IMR-90 (cell line): Measurements from ENCODE around the gene RAB43. TPM values are rescaled to one million over a fixed set of nuclear protein-coding genes. Genes with fewer than 3 reads are reported as not detected.

Experiments
- ATAC-seq: fragments of 200-7000 bp; cut with Tn5 transposase; 2 replicates; pipeline ENCODE4 v1.9.1; 2020; ENCODE audit warnings: low read depth, mild to moderate bottlenecking, moderate library complexity
- BruUV-seq: library from RNA; stranded (reverse); fragments of 400-500 nt; replicated peaks from 2 replicates; lab custom pipeline; 2021; lab: Mats Ljungman, UMichigan
- CTCF ChIA-PET: fragments of 300-600 bp; formaldehyde crosslinking; extraction: SDS; loops from one replicate; lab custom pipeline; 2021; ENCODE audit warnings: antibody characterized with exemption; lab: Yijun Ruan, JAX
- POLR2A ChIA-PET: fragments of 300-600 bp; sonication (Branson Sonifier 250); formaldehyde crosslinking; loops from one replicate; lab custom pipeline; 2022; ENCODE audit warnings: antibody characterized with exemption; ENCODE audit not compliant: unreplicated experiment; lab: Charles Lee
- DNase-seq: peaks from one replicate; pipeline ENCODE4 v3.0.0; 2013
- H2AFZ ChIP-seq: replicated peaks from 2 replicates; pipeline ENCODE3; 2013; ENCODE audit warnings: low read length, mild to moderate bottlenecking; ENCODE audit not compliant: poor library complexity
- H2AK5ac ChIP-seq: 2 replicates; pipeline ENCODE4 v1.6.1; 2013; ENCODE audit warnings: low read depth, low read length, inconsistent platforms
- H2AK9ac ChIP-seq: replicated peaks from 2 replicates; pipeline ENCODE3; 2013; ENCODE audit warnings: mild to moderate bottlenecking, low read depth, low read length, moderate library complexity; ENCODE audit not compliant: poor library complexity
- H2BK120ac ChIP-seq: 2 replicates; pipeline ENCODE4 v1.6.1; 2013; ENCODE audit warnings: low read depth, low read length, inconsistent platforms
- H2BK15ac ChIP-seq: 3 replicates; pipeline ENCODE4 v1.6.1; 2013; ENCODE audit warnings: low read depth, low read length, inconsistent platforms
- H2BK20ac ChIP-seq: 2 replicates; pipeline ENCODE4 v1.6.1; 2013; ENCODE audit warnings: low read depth, mild to moderate bottlenecking, inconsistent platforms, low read length, moderate library complexity
- H2BK5ac ChIP-seq: 2 replicates; pipeline ENCODE4 v1.6.1; 2013; ENCODE audit warnings: mild to moderate bottlenecking, low read depth, low read length, inconsistent platforms; ENCODE audit not compliant: poor library complexity, severe bottlenecking
- H3K14ac ChIP-seq: replicated peaks from 2 replicates; pipeline ENCODE4 v1.6.1; 2013; ENCODE audit warnings: low read depth, low read length, inconsistent platforms
- H3K18ac ChIP-seq: 2 replicates; pipeline ENCODE4 v1.6.1; 2013; ENCODE audit warnings: low read depth, low read length, control low read depth
- H3K23ac ChIP-seq: 2 replicates; pipeline ENCODE4 v1.6.1; 2013; ENCODE audit warnings: low read depth, low read length, inconsistent platforms
- H3K27ac ChIP-seq: 2 replicates; pipeline ENCODE4 v1.5.1; 2013; ENCODE audit warnings: mild to moderate bottlenecking, control low read depth, low read length; ENCODE audit not compliant: insufficient read depth
- H3K27me3 ChIP-seq: 2 replicates; pipeline ENCODE4 v1.6.1; 2013; ENCODE audit warnings: low read length; ENCODE audit not compliant: control insufficient read depth, insufficient read depth
- H3K36me3 ChIP-seq: 2 replicates; pipeline ENCODE4 v1.6.1; 2013; ENCODE audit warnings: low read length, mixed read lengths; ENCODE audit not compliant: control insufficient read depth, insufficient read depth
- H3K4ac ChIP-seq: 2 replicates; pipeline ENCODE4 v1.6.1; 2013; ENCODE audit warnings: low read depth, low read length, inconsistent platforms
- H3K4me1 ChIP-seq: 2 replicates; pipeline ENCODE4 v1.6.1; 2013; ENCODE audit warnings: low read length, mixed read lengths; ENCODE audit not compliant: control insufficient read depth, insufficient read depth
- H3K4me2 ChIP-seq: 2 replicates; pipeline ENCODE4 v1.6.1; 2013; ENCODE audit warnings: low read depth, mild to moderate bottlenecking, control low read depth, low read length, moderate library complexity
- H3K4me3 ChIP-seq: 2 replicates; pipeline ENCODE4 v1.5.1; 2013; ENCODE audit warnings: low read depth, mild to moderate bottlenecking, control low read depth, low read length, moderate library complexity; ENCODE audit not compliant: insufficient read depth
- H3K56ac ChIP-seq: 2 replicates; pipeline ENCODE4 v1.6.1; 2013; ENCODE audit warnings: low read length, inconsistent platforms; ENCODE audit not compliant: insufficient read depth; ENCODE audit errors: extremely low read depth
- H3K79me1 ChIP-seq, 2 experiments: 2 replicates each; pipeline ENCODE4 v1.6.1; 2013; ENCODE audit warnings: low read length in 2 of 2, inconsistent platforms in 1 of 2, low read depth in 1 of 2
- H3K9ac ChIP-seq: 2 replicates; pipeline ENCODE4 v1.6.1; 2013; ENCODE audit warnings: low read depth, low read length, control low read depth
- H3K9me1 ChIP-seq: 2 replicates; pipeline ENCODE4 v1.6.1; 2013; ENCODE audit warnings: low read length, inconsistent platforms; ENCODE audit not compliant: insufficient read depth
- H3K9me3 ChIP-seq: 2 replicates; pipeline ENCODE4 v1.6.1; 2013; ENCODE audit warnings: low read length; ENCODE audit not compliant: control insufficient read depth, insufficient read depth
- H4K20me1 ChIP-seq: 2 replicates; pipeline ENCODE4 v1.6.1; 2013; ENCODE audit warnings: low read length, inconsistent platforms; ENCODE audit not compliant: insufficient read depth
- H4K5ac ChIP-seq: 2 replicates; pipeline ENCODE4 v1.6.1; 2013; ENCODE audit warnings: mild to moderate bottlenecking, low read depth, low read length, control low read depth
- H4K8ac ChIP-seq, 2 experiments: 2 replicates each; pipeline ENCODE4 v1.6.1; 2013; ENCODE audit warnings: low read depth in 2 of 2, low read length in 2 of 2, control low read depth in 1 of 2, inconsistent platforms in 1 of 2
- H4K91ac ChIP-seq: 2 replicates; pipeline ENCODE4 v1.6.1; 2013; ENCODE audit warnings: low read depth, low read length, inconsistent platforms; ENCODE audit not compliant: insufficient read depth
- FOS ChIP-seq: fragments of 150-350 bp; IDR thresholded peaks from 2 replicates; pipeline ENCODE4 v1.6.1; 2016; ENCODE audit warnings: low read depth, low read length
- MAFK ChIP-seq: IDR thresholded peaks from 2 replicates; pipeline ENCODE4 v1.6.1; 2012; ENCODE audit warnings: low read depth, low read length, improper control_type of control experiment
- MAZ ChIP-seq: IDR thresholded peaks from 2 replicates; pipeline ENCODE4 v1.6.1; 2012; ENCODE audit warnings: low read depth, mild to moderate bottlenecking, low read length, improper control_type of control experiment, moderate library complexity, borderline replicate concordance
- MXI1 ChIP-seq: IDR thresholded peaks from 2 replicates; pipeline ENCODE4 v1.6.1; 2012; ENCODE audit warnings: low read depth, mild to moderate bottlenecking, low read length, moderate library complexity, borderline replicate concordance
- RAD21 ChIP-seq: IDR thresholded peaks from 2 replicates; pipeline ENCODE4 v1.6.1; 2012; ENCODE audit warnings: low read length, improper control_type of control experiment
- RFX5 ChIP-seq: IDR thresholded peaks from 2 replicates; pipeline ENCODE4 v1.8.0; 2012; ENCODE audit warnings: low read depth, mild to moderate bottlenecking, low read length, moderate library complexity
- SMC3 ChIP-seq: fragments of 150-350 bp; IDR thresholded peaks from 2 replicates; pipeline ENCODE4 v1.6.1; 2016; ENCODE audit warnings: low read depth, mild to moderate bottlenecking, antibody characterized with exemption, low read length, moderate library complexity
- USF2 ChIP-seq: fragments of 150-350 bp; IDR thresholded peaks from 2 replicates; pipeline ENCODE4 v1.6.1; 2017; ENCODE audit warnings: mild to moderate bottlenecking, antibody characterized with exemption, low read length, low read depth
- WGBS, 2 experiments: methylation state at CpG; one replicate each; pipeline versions ENCODE4 v1.1.5 to v1.1.7; 2013; ENCODE audit warnings: missing lambda C conversion rate in 2 of 2; ENCODE audit not compliant: insufficient read length in 1 of 2; ENCODE audit errors: extremely low coverage in 2 of 2; 5-methylcytosine and 5-hydroxymethylcytosine counted together
- dilution Hi-C: fragments of 300-500 bp; cut with HindIII; formaldehyde crosslinking; loops from one replicate; pipeline ENCODE4 v1.14.3; 2018; ENCODE audit warnings: low sequenced_read_pairs; ENCODE audit not compliant: unreplicated experiment
- in situ Hi-C: fragments of 300-500 bp; cut with MboI; formaldehyde crosslinking; loops from 3 replicates; pipeline ENCODE4 v1.14.3; 2019; ENCODE audit warnings: low sequenced_read_pairs, inconsistent platforms, mixed read lengths
- intact Hi-C: fragments of 100-400 bp; cut with micrococcal nuclease; formaldehyde crosslinking; loops from 2 replicates; pipeline ENCODE4 v1.10.0; 2022
- polyA plus RNA-seq, 3 experiments: library from polyadenylated mRNA; depleted of rRNA; stranded (reverse); fragments of >200 nt; gene quantifications; 2 replicates each; pipeline ENCODE4 v1.2.3, GENCODE V29; 2012; ENCODE audit warnings: low replicate concordance in 1 of 3
- total RNA-seq: library from RNA; depleted of rRNA; stranded (reverse); fragments of >200 nt; gene quantifications from 2 replicates; pipeline ENCODE4 v1.2.3, GENCODE V29; 2012

Gene RAB43
- total and polyA plus RNA-seq, 2 of the 4 experiments (the other 2 are of a cell fraction), result 9.9 to 14.0 TPM

GRCh38 chr3:129106320-129106719 lies 15.3 kb downstream of the RAB43 start:
- no peak overlapping the region for H2AK5ac ChIP-seq
- H4K8ac ChIP-seq, result no peak overlapping the region
- no peak overlapping the region for H4K91ac ChIP-seq
- peaks cover 78% of the 10 kb centered on the region for H4K20me1 ChIP-seq
- BruUV-seq, result no TSS peak
- no peak overlapping the region for H2BK15ac ChIP-seq
- ChIA-PET POLR2A (interaction anchor here (0.6 kb wide), 1 partner anchor 22 kb away, joined by 7 read pairs; no protein-coding TSS in a partner anchor), CTCF (no interaction called here)
- dilution Hi-C loops, result no loop called here
- peaks cover 24% of the 10 kb centered on the region for H3K36me3 ChIP-seq
- TF ChIP-seq FOS (no peak), MAZ (no peak), RFX5 (no peak), RAD21 (no peak), USF2 (no peak), MXI1 (no peak), MAFK (no peak), SMC3 (no peak)
- DNase-seq, result no peak
- no CpG with 5 or more reads among the region's 5 CpGs for WGBS, 2 experiments
- no peak overlapping the region for H3K4me2 ChIP-seq
- no peak overlapping the region for H3K56ac ChIP-seq
- no peak overlapping the region for H3K14ac ChIP-seq
- H3K18ac ChIP-seq, result no peak overlapping the region
- no peak overlapping the region for H2AK9ac ChIP-seq
- H2BK5ac ChIP-seq, result no peak overlapping the region
- intact Hi-C loops, result no loop called here
- no peak overlapping the region for H2BK120ac ChIP-seq
- H3K9me3 ChIP-seq, result no peaks in the 10 kb centered on the region
- H3K4me3 ChIP-seq, result no peak overlapping the region
- H3K79me1 ChIP-seq, result peaks cover 33 to 84% of the 10 kb centered on the region in 2 experiments
- no peak overlapping the region for H3K27ac ChIP-seq
- H3K27me3 ChIP-seq, result no peaks in the 10 kb centered on the region
- H3K9ac ChIP-seq, result no peak overlapping the region
- H3K4ac ChIP-seq, result no peak overlapping the region
- H4K5ac ChIP-seq, result no peak overlapping the region
- no peak overlapping the region for H2BK20ac ChIP-seq
- in situ Hi-C loops, result no loop called here
- ATAC-seq, result no peak
- no peak overlapping the region for H2AFZ ChIP-seq
- H3K4me1 ChIP-seq, result no peaks in the 10 kb centered on the region
- H3K9me1 ChIP-seq, result peaks cover 9% of the 10 kb centered on the region
- no peak overlapping the region for H3K23ac ChIP-seq
